IPS-11a (cell line): ENCODE measurements around the gene MREG.

ENCODE experiments used
- H3K4me3 ChIP-seq: one replicate; pipeline ENCODE4 v1.5.1; 2013; ENCODE audit warnings: low read depth, low read length, control low read depth

The MREG gene, protein sequence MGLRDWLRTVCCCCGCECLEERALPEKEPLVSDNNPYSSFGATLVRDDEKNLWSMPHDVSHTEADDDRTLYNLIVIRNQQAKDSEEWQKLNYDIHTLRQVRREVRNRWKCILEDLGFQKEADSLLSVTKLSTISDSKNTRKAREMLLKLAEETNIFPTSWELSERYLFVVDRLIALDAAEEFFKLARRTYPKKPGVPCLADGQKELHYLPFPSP

DNA sequence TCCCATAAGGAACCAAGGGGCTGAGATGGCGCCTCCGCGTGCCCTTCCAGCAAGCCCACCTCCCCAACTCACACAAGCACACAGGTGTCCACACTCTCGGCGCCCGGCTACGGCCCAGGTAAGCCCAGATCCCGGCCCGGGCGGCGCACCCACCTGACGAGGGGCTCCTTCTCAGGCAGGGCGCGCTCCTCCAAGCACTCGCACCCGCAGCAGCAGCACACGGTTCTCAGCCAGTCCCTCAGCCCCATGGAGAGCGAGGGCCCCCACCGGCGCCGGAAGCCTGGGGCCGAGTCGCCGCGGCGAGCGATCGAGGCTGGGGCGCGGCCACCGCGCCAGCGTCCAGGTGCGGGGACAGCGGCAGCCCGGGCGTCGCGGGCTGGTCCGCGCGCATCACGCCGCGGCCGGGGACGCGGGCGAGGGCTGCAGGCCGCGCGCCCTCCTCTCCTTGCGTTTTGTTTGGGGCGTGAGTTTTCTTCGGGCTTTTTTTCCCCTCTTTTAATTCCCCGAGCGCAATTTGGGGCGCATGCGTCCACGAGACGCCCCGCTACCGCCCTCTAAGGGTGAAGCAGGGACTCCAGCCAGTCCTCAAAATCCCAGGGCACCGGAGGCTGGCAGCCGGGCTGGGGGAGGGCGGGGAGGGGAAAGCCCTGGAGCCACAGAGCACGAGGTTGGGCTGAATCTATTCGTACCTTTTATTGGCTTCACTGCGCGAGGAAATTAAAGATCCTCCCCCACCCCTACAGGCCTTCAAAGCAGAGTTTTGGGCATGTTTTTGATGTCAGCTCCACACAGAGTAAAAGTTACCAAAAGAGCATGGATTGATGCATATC, at the start of gene MREG:
Gene MREG (minus strand): TSS at position 472 of the 830 bp plus-strand sequence. CDS start 224 bp downstream, at position 248.
- peak within 1 kb of the TSS; percentile 86 for H3K4me3 ChIP-seq

DNA sequence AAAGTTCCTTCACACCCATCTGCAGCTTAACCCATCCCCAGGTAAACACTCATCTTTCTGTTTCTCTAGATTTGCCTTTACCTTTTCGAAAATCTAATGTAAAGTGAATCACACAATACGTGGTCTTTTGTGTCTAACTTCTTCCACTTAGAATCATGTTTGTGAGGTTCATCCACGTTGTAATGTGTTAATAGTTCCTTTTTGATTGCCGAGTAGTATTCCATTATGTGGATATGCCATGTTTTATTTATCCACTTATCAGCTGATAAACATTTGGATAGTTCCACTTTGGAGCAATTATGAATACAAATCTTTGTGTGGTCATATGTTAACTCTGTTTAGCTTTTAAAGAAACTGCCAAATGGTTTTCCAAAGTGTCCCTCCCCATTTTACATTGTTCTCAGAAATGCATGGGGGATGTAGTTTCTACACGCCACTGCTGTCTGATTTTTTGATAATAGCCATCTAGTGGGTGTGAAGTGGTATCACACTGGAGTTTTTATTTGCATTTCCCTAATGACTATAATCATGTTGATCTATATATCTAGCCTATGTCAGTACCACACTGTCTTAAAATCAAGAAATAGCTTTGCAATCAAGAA, 46.0 kb upstream of the MREG start:
- no peak overlapping the region for H3K4me3 ChIP-seq

DNA sequence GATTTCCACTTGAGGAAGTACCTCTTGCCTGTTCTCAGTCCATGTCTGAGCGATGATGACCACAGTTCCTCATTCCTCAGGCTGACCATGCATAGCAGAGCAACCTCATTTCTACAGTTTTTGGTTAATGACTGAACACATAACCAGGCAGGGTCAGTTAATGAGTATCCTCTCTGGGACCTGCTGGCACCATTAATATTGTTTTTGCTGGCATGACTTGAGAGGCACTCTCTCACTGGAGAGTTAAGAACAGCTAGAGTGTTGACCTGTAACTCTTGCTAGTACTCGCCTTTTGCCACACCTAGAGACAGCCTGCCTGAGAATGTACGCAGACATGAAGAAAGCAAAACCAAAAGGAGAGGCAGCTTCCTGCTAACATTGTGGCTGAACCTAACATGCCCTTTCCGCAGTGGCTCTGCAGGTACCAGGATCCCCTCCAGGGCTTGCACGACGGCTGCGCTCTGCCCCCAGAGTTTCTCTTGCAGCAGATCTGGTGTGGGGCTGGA, 44.4 kb upstream of the MREG start:
- H3K4me3 ChIP-seq: no peak overlapping the region

DNA sequence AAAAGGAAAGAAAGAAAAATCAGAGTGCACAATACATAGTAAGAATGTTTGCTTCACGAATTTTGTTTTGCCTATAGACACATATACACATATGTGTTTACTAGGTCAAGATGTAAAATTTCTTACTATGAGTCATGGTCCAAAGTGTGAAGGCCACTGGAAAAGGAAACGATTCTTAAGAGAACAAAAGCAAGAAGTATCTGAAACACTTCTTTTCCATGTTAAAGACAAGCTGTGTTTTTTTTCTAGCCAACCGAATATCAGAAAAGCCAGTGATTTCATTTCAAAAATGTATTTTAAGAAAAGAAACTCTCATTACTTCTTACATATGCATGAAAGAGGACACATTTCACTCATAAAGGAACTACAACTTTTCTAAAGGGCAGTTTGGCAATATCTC, 43.4 kb upstream of the MREG start:
- H3K4me3 ChIP-seq: no peak overlapping the region

DNA sequence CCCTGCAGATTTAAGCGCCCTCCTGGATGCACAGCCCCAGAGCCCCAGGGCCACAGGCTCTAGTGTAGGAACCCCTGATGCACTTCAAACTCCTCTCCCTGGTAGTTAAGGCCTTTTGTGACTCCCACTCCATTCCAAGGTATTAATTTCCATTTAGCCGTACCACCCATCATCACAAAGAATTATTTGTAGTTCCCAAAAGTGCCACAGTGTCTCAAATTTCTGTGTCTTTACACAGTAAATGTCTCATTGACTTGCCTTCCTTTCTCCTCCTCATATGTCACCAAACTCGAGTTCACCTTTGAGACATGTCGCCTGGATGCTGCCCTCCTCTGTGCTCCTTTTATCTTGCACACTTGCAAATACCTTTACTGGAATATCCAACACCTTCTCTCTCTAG, 42.3 kb upstream of the MREG start:
- H3K4me3 ChIP-seq: no peak overlapping the region

DNA sequence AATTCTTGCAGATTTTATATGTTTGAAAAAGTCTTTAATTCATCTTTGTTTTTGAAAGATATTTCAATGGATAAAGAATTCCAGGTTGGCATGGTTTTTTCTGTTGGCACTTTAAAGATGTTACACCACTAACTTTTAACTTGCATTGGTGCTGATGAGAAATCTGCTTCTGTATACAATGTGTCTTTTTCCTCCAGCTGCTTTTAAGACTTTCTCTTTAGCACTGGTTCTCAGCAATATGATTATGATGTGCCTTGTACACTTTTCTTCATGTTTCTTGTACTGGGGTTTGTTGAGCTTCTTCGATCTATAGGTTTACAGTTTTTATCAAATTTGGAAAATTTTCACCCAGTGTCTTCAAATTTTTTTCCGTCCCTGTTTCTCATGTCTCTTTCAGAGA, 39.1 kb upstream of the MREG start:
- H3K4me3 ChIP-seq: no peak overlapping the region

DNA sequence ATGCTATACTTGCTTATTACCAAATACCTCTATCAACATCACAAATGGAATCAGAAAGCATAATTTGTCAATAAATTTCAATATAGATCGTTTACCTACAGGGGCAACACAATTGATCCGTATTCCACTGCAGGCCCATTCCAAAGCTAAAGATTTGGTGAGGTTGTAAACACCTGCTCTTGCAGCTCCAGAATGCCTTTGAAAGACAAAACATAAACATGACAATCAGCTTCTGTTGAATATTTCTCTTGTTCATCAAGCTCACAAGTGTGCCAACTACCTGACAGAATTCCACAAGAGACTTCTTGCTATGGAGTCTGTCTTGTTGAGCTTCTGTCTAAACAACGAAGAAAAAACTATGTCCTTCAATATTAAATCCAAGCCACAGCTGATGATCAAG, 38.0 kb upstream of the MREG start:
- H3K4me3 ChIP-seq: no peak overlapping the region

DNA sequence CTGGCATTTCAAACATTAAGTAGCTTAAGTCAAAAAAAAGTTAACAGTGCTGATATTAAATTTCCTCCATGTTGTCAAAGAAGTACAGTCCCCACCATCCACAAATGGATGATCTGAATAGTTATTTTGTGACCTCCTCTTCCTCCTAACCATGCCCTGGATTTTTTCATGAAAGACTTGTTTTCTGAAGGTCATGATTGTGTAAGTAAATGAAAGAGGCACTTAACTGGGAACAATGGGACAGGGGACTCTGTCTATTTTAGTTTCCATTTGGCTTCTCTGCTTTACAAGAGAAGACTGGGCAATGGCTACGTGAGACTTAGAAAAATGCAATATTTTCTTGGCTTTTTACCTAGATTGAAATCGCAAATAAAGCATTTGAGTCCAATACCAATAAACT, 36.1 kb upstream of the MREG start:
- no peak overlapping the region for H3K4me3 ChIP-seq

DNA sequence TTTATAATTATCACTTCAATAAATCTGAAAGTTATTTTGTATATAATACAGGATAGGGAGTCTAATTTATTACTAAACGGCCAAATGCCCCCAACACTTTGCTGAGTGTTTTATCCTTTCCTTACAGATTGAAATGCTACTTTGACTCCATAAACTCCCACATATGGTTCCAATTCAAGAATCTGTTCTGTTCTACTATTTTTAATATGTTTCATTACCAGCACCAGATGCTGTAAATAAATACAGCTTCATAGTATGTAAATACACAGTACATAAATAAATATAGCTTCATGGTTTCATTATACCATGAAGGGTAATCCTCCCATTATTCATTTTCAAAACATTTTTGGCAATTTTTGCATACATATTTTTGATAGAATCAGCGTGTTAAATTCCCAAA, 34.0 kb upstream of the MREG start:
- H3K4me3 ChIP-seq: no peak overlapping the region

DNA sequence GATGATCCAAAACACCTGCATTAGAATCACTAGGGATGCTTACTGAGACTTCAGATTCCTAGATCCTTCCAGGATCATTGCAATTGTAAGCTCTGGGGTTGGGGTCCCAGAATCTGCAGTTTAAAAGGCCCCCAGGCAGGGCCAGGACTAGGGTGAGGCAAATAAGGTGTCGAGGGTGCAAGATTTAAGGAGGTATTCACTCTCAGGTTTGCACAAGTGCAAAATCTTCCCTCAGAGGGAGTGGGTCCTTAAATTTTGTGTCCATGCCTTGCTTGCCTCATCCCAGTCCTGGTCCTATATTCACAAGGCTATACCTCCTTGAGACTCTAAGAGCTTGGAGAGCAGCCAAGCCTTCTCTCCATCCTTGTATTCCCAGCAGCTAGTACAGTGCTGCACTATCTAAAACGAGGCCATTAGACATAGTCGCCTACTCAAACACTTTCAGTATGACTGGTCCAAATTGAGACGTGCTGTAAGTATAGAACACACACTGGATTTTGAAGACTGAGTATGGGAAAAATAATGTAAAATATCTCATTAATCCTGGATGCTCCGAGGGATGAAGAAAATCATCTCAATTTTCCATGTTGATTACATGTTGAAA, 31.6 kb upstream of the MREG start:
- no peak overlapping the region for H3K4me3 ChIP-seq

DNA sequence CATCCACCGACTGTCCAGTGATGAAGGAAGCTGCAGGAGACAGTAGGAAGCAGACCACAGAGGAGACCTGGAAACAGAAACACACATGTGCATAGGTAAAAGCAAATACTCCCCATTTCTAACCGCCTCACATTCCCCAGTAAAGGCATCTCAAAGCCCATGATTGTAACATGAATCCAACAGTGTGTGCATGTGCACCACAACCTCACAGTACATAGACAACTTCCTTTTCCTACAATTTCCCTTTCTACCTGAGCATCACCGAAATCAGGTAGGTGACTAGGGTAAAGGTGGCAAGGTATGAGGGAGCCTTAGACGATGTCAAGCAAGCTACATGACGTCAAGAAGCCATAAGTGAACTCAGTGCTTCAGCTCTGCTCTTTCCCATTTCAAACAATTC, 30.6 kb upstream of the MREG start:
- H3K4me3 ChIP-seq: no peak overlapping the region

DNA sequence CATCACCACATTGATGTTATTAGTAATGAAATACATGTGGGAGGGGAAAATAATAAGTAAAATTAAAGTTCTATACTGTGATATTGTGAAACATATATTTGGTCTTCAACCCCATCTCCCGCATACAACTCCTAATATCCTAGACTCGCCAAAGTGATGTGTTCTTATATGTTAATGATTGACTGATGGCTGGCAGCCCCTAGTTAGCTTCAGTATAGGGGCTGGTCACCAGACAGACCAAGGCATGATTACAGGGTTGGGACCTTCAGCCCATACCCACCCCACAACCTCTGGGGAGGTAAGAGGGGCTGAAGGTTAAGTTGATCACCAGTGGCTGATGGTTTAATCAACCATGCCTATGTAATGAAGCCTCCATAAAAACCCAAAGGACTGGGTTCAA, 28.1 kb upstream of the MREG start:
- no peak overlapping the region for H3K4me3 ChIP-seq

DNA sequence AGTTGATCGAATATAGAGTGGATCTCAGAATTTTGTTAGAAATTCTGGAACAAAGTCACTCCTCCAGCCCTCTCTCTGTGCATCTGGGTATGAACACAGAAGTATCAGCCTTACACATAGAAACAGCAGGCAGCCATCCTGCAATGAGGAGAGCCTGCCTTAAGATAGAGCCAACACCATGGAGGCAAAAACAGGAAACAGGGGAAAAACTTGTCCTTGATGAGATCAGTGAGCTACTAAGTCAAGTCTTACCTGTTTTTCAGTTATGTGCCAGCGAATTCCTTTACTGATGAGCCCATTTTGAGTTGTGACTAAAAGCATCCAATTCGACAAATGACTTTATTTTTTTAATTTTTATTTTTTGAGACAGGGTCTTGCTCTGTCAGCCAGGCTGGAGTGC, 26.6 kb upstream of the MREG start:
- H3K4me3 ChIP-seq: no peak overlapping the region

DNA sequence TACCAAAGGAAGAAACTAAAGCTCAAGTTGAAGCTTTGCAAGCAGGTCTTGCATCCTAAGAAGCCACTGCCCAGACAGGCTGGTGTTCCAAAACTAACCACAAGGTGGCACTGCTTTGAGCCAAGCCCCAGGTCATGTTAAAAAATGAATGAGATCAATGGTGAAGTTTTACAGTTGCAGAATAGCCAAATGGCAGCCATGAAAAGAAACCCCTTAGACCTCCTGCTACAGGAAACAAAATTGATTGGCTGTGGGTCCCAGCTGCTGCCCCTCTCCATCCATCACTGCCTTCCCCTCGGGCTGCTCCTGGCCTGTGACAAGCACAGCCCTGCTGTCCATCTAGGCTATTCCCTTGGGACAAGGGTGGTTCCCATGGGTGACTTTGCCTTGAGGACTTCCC, 20.7 kb upstream of the MREG start:
- H3K4me3 ChIP-seq: no peak overlapping the region

DNA sequence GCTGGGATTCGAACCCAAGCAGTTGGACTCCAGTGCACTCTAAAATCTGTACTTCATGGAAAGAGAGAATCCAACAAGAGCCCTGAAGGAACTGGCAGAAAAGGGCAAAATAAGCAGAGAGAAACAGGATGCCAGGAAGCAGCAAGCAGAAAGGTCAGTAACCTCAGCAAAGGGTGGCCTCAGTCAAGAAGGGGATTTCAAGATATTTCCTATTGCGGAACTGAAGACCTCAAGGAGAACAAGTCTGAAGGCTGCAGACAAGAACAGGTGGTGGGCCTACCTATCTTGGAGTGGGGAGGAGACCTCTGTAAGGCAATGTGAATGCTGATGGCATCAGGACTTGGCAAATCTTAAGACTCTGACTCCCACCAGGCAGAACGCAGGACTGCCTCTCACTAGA, 20.1 kb upstream of the MREG start:
- H3K4me3 ChIP-seq: no peak overlapping the region

DNA sequence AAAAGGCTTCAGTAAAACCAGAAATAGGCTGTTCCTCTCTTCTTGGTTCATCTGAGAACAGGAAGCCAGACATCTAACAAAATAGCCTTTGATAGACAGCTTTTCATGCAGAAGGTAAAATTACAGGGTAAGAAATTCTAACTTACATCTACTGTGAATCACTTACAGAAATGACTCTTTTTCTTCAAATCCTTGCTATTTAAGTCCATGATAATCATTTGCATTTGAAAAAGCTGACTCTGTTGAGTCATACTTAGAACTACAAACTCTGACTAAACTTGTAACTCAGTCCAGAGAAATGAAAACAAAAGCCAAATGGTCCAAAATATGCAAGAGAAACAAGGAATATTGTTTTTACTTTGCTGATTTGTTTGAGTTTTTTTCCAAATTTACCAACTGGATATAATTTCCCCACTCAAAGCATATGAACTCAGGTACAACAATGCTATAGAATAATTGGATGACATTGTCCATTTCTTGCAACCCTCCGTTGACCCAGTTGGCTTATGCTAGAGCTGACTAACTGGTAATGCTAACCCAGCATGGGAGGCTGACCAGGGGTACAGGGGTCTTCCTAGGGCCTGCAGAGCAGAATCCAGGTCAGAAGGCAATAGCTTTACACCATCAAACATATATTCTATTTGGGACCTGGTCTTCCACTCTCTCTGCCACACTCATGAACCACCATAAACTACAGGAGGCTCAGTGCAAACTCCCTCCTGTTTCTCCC, 18.8 kb upstream of the MREG start:
- no peak overlapping the region for H3K4me3 ChIP-seq

DNA sequence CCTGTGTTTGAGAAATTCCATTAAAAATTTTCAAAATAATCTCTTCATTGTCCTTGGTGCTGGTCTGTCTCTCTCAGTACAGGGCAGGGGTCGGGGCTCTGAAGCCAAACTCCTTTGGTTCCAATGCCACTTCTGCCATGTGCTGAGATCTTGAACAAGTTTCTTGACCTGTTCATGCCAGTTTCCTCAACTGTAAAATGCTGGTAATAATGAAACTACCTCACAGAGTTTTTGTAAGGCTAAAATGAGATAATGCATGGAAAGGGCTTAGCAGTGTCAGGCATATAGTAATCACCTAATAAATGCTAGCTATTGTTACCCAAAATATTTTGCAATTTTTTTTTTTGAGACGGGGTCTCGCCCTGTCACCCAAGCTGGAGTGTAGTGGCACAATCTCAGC, 16.9 kb upstream of the MREG start:
- H3K4me3 ChIP-seq: no peak overlapping the region

DNA sequence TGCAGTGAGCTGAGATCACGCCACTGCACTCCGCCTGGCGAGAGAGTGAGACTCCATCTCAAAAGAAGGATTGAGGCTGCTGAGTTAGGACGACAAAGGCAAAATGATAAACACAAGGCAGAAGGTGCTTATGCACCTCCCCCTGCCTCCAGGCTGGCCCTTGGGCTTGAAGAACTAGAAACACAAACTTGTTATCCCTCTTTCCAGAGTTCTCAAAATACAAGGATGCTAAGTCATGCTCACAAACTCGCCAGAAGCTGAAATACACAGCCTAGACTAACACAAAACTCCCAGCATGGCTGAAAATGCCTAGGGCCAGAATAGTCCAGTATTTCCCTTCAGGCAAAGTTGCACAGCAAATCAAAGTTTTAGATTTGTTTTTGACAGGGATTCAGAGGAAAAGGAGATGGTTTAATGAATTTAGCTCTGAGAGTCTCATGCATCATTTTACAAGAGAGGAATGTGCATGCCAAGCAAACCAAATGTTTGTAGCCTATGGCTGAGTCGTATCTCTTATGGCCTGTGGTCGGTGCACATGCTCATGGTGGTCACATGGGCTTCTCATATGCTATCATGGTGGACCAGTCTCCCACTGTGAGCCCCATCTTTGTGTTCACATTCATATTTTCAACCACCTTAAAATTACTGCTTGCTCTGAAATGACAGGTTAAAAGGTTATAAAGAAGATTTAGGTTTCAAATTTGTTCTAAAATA, 16.2 kb upstream of the MREG start:
- H3K4me3 ChIP-seq: no peak overlapping the region

DNA sequence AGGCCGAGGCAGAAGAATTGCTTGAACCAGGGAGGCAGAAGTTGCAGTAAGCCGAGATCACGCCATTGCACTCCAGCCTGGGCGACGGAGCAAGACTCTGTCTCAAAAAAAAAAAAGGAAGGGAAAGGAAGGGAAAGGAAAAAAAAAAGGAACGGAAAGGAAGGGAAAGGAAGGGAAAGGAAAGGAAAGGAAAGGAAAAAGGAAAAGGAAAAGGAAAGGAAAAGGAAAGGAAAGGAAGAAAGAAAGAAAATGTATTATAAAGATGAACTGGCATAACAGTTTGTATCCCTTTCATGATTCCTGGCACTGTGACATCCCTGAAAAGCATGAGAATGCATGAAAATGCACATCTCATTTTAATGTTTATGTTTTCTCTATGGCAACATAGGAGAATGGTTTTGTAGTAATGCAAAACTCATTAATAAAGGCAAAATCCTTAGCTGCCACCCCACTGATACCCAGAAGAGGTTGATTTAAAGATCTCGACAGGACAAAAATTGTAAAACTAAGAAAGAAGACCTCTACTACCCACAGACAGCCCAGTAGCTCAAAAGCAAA, 11.5 kb upstream of the MREG start:
- no peak overlapping the region for H3K4me3 ChIP-seq

DNA sequence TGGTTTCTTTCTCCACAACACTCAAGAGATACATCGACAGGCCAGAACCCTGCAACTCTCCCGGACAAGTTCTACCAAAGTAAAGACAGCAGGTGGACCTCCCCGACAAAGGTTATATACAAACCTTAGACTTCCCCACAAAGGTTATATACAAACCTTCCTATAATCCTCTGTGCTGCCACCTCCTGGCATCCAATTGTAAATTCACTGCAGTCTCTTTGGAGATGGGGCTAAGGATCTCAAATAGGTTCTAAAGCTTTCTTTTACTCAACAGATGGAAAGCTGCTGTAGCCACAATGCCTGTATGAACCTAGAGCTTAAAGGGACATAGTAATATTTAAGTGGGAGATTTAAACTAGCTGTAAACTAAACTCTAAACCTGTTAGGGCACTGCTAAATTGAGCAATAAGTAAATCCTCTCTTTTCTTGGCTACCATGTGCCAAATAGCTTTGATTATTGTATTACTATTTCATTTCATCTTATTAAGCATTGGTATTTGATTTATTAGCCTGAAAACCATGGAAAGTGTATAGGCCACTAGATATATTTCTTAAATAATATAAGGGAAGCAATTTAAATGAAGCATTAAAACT, 9.8 kb upstream of the MREG start:
- no peak overlapping the region for H3K4me3 ChIP-seq
